HG02840 (cell line): ENCODE measurements around the gene LTK.

Experiments
- ATAC-seq: cut with Tn5 transposase; IDR thresholded peaks from one replicate; pipeline ENCODE4 v1.9.1; 2021; ENCODE audit warnings: mild to moderate bottlenecking, moderate library complexity, moderate number of reproducible peaks; ENCODE audit not compliant: unreplicated experiment, low FRiP score

The LTK gene

GRCh38 chr15:41501191-41501917, 12.3 kb downstream of the LTK start:
- ATAC-seq: no peak

GRCh38 chr15:41499109-41499851, 14.3 kb downstream of the LTK start:
- no peak for ATAC-seq

GRCh38 chr15:41498657-41499056, 15.0 kb downstream of the LTK start:
- ATAC-seq: no peak

GRCh38 chr15:41495736-41496599, 17.7 kb downstream of the LTK start:
- no peak for ATAC-seq

- no peak for ATAC-seq
Measured at GRCh38 chr15:41494922-41495735, 18.5 kb downstream of the LTK start.

GRCh38 chr15:41494190-41494921, 19.3 kb downstream of the LTK start:
- peak; percentile 24 for ATAC-seq

GRCh38 chr15:41493902-41494189, 19.8 kb downstream of the LTK start:
- no peak for ATAC-seq

- peak; percentile 68 for ATAC-seq
Measured at GRCh38 chr15:41493205-41493901, 20.3 kb downstream of the LTK start, which contains the start of gene ITPKA. TSS of gene ITPKA (plus strand) at chr15:41493874. CDS start at chr15:41493928, 54 bp downstream.

GRCh38 chr15:41492597-41493204, 20.9 kb downstream of the LTK start:
- no peak for ATAC-seq

GRCh38 chr15:41491889-41492288, 21.7 kb downstream of the LTK start:
- ATAC-seq: no peak

- no peak for ATAC-seq
Measured at GRCh38 chr15:41490355-41490754, 23.3 kb downstream of the LTK start.

- ATAC-seq: no peak
Measured at GRCh38 chr15:41489641-41490040, 24.0 kb downstream of the LTK start.

- ATAC-seq: no peak
Measured at GRCh38 chr15:41487802-41488201, 25.8 kb downstream of the LTK start.

- no peak for ATAC-seq
Measured at GRCh38 chr15:41487381-41487780, 26.2 kb downstream of the LTK start.

GRCh38 chr15:41486286-41486685, 27.3 kb downstream of the LTK start:
- ATAC-seq: no peak

- no peak for ATAC-seq
Measured at GRCh38 chr15:41484937-41485625, 28.5 kb downstream of the LTK start.

- ATAC-seq: no peak
Measured at GRCh38 chr15:41483519-41483918, 30.1 kb downstream of the LTK start.

- ATAC-seq: peak; percentile 58
Measured at GRCh38 chr15:41483115-41483514, 30.5 kb downstream of the LTK start.
